ENCODE results near the gene ANOS1.
"Not testable (repeated sequence)": the region's sequence is repeated elsewhere in the genome, so short reads cannot be mapped to it uniquely, and the experiment has no call there.

The ANOS1 gene

DNA sequence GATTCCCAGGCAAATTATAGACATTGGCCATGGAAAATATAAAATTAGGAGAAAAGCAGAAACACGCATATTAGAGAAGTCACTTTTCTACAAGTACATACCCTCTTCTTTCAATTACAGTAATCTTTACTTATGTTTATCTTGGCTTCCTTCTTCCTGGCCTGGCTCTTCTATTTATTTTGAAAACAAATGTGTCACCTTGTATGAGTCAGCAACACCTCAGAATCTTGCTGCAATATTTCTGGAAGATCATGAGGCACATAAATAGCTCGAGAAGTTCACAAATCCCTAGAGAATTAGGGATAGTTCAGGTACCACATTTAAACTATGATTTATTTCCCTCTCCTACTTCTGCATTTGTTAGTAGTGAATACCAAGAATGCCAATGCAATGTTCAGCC, 124.6 kb downstream of the ANOS1 start:
- no peak for DNase-seq

- no peak for DNase-seq
Measured at GRCh38 chrX:8604131-8604530, 127.8 kb downstream of the ANOS1 start.

- DNase-seq: peak; percentile 83
Measured at GRCh38 chrX:8591501-8591900, 140.4 kb downstream of the ANOS1 start.

GRCh38 chrX:8586953-8587352, 145.0 kb downstream of the ANOS1 start:
- DNase-seq: peak; percentile 74

DNA sequence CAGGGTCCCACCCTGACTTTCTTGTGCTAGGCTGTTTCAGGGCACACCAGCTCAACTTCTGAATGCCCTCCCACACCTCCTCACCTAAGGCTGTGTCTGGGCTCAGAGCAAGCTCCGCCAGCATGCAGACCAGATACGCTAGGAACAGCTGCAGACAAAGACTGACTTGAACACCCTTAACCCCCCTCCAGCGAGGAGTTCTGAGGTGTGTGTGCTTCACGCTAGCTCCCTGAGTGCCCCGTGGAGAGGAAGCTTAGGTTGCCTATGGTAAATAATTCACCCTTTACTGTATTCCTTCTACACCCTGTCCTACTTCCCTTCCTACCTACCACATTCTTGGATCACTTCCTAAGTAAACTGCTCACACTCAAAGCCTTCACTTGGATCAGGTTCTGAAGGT, 152.3 kb downstream of the ANOS1 start:
- peak; percentile 19 for DNase-seq

DNA sequence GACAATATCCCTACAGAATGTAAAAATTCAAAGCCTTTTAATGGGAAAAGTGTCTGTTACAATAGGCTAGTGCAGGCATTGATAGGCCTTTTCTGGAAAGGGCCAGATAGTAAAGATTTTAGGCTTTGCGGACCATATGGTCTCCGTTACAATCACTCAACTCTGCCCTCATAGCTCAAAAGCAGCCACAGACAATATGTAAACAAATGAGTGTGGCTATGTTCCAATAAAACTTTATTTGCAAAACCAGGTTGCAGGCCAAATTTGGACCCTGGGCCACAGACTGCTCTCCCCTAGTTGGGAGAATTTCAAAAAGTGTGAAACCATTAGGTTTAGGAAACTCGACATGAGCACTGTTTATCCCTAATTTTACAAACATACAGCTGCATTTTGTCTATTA, 155.1 kb downstream of the ANOS1 start:
- no peak for DNase-seq

GRCh38 chrX:8565729-8566128, 166.2 kb downstream of the ANOS1 start:
- no peak for DNase-seq

DNA sequence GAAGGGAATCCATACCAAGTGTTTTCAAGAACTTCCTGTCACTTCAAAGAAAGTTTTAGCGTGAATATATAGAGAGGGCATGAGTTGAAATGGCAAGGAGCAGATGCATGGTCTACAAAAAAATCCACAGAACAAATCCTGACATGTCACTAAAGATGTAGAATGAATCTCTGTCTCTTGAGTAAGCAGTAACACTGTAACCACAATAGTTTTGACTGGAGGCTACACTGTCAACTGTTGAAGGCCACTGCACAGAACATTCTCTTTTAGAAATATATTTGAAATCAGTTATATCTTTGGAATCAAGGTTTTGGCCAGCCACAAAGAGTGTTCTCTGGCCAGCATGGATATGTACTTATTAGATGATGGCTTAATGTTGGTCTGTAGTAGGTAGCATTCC, 183.5 kb downstream of the ANOS1 start:
- no peak for DNase-seq

GRCh38 chrX:8546715-8547114, 185.2 kb downstream of the ANOS1 start:
- DNase-seq: no peak

GRCh38 chrX:8520791-8521190, 211.1 kb downstream of the ANOS1 start:
- no peak for DNase-seq

DNA sequence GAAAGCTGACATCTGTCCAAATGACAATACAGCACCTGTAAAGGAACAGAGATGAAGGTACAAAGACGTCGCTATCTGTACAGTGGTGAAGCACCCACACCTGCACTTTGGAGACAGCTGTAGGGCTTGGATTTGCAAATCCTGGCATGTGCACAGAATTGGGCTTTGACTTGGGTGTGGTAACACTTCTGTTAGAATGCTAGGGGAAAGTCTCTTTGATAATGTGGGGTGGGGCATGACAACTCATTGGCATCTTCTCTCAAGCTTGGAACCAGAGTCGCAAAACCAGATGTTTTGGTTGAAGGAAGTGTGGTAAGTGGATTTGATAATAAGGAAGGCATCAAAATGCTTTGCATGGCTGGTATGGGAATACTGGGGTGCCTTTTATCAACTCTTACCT, 211.8 kb downstream of the ANOS1 start:
- no peak for DNase-seq

DNA sequence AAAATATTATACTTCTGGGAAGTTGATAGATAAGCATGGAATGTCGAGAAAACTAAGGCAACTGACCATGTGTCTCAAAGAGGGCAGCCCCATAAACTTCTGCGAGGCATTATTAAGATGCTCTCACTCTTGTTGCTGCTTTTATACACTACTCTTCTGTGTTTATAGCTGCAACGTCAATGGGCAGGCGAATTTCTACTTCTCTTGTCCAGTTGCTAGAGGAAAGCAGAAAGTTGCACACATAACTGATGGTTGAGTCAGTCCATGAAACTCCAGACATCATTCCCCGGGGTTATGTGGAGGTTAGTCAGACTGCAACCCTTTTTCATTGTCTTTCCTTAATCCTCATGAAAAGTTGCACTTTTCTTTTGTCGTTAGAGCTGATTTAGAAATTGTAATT, 227.5 kb downstream of the ANOS1 start:
- DNase-seq: no peak

- not testable (repeated sequence) for DNase-seq
Measured at GRCh38 chrX:8502101-8502500, 229.8 kb downstream of the ANOS1 start.

DNA sequence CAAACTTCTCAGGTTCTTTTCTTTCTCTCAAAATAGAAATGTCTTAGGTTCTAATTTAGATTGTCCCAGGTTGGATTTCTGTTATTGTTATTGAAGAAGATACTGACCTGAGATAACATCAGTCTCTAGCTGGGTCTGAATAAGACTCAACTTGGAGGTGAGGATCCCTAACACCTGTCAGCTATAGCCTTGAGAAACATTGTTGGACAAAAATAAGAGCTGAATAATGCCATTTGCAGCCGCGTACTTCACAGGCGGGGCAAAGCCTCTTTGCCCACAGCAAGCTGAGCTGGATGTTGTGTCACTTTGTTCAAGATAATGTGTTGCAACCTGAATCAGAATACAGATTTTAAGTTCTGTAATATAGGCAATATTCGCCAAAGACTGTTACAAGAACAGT, 231.7 kb downstream of the ANOS1 start:
- no peak for DNase-seq

DNA sequence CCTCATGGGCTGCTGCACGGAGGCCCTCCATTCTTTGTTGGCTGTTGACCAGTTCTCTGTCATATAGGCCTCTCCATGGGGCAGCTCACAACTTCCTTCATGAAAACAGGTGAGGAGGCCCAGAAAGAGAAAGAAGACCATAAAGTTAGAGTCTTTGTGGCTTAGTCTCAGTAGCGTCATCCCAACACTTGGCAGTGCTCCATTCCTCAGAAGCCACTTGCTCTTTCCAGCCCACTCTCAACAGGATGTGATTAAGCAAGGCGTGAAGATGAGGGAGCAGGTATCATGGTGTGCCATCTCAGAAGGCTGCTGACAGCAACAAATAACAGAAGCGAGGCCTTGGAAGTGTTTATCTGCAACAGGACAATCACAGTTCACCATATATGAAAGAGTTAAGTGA, 236.9 kb downstream of the ANOS1 start:
- not testable (repeated sequence) for DNase-seq

GRCh38 chrX:8484360-8484949, 247.5 kb downstream of the ANOS1 start:
- DNase-seq: no peak
